ENCODE results near the gene TRABD2A.
"Not testable (repeated sequence)": the region's sequence is repeated elsewhere in the genome, so short reads cannot be mapped to it uniquely, and the experiment has no call there.

The TRABD2A gene

GRCh38 chr2:84879584-84880394, 1.1 kb downstream of the TRABD2A start:
- DNase-seq = no peak

- no peak for DNase-seq
Measured at GRCh38 chr2:84878896-84879583, 1.8 kb downstream of the TRABD2A start.

- DNase-seq = no peak
Measured at GRCh38 chr2:84878459-84878858, 2.4 kb downstream of the TRABD2A start.

GRCh38 chr2:84876369-84876768, 4.5 kb downstream of the TRABD2A start:
- no peak for DNase-seq

- not testable (repeated sequence) for DNase-seq
Measured at GRCh38 chr2:84875619-84876018, 5.3 kb downstream of the TRABD2A start.

- DNase-seq = no peak
Measured at GRCh38 chr2:84875213-84875560, 5.7 kb downstream of the TRABD2A start.

GRCh38 chr2:84874381-84875212, 6.3 kb downstream of the TRABD2A start:
- DNase-seq = no peak

- DNase-seq = no peak
Measured at GRCh38 chr2:84873350-84873749, 7.5 kb downstream of the TRABD2A start.

GRCh38 chr2:84872691-84873090, 8.2 kb downstream of the TRABD2A start:
- DNase-seq = not testable (repeated sequence)

- DNase-seq = no peak
Measured at GRCh38 chr2:84870306-84870705, 10.6 kb downstream of the TRABD2A start.

- not testable (repeated sequence) for DNase-seq
Measured at GRCh38 chr2:84868327-84868726, 12.6 kb downstream of the TRABD2A start.

- no peak for DNase-seq
Measured at GRCh38 chr2:84866122-84866521, 14.8 kb downstream of the TRABD2A start.

- DNase-seq = peak; percentile 35
Measured at GRCh38 chr2:84865181-84865783, 15.6 kb downstream of the TRABD2A start.

- DNase-seq = no peak
Measured at GRCh38 chr2:84862006-84862405, 18.9 kb downstream of the TRABD2A start.

GRCh38 chr2:84861539-84861938, 19.3 kb downstream of the TRABD2A start:
- no peak for DNase-seq

GRCh38 chr2:84858937-84859336, 21.9 kb downstream of the TRABD2A start:
- DNase-seq = no peak

- no peak for DNase-seq
Measured at GRCh38 chr2:84858123-84858522, 22.8 kb downstream of the TRABD2A start.

GRCh38 chr2:84857566-84857965, 23.3 kb downstream of the TRABD2A start:
- DNase-seq = no peak

- DNase-seq = no peak
Measured at GRCh38 chr2:84856787-84857186, 24.1 kb downstream of the TRABD2A start.

- DNase-seq = no peak
Measured at GRCh38 chr2:84855731-84856130, 25.2 kb downstream of the TRABD2A start.

- no peak for DNase-seq
Measured at GRCh38 chr2:84854850-84855249, 26.0 kb downstream of the TRABD2A start.

- DNase-seq = no peak
Measured at GRCh38 chr2:84851876-84852275, 29.0 kb downstream of the TRABD2A start.

- no peak for DNase-seq
Measured at GRCh38 chr2:84850471-84850870, 30.4 kb downstream of the TRABD2A start.
